Mucosa of stomach (tissue), 1 donor: ENCODE data around the gene TGFBR3L.

ENCODE experiments used
- H3K27me3 ChIP-seq: one replicate; pipeline ENCODE4 v1.7.0; 2013; ENCODE audit warnings: mild to moderate bottlenecking, low read length; ENCODE audit not compliant: control insufficient read depth, insufficient read depth
- H3K36me3 ChIP-seq: one replicate; pipeline ENCODE4 v1.7.0; 2013; ENCODE audit warnings: low read length; ENCODE audit not compliant: control insufficient read depth, insufficient read depth
- H3K4me1 ChIP-seq: one replicate; pipeline ENCODE4 v1.7.0; 2013; ENCODE audit warnings: mild to moderate bottlenecking, low read length; ENCODE audit not compliant: control insufficient read depth, insufficient read depth
- H3K4me3 ChIP-seq: one replicate; pipeline ENCODE4 v1.7.0; 2013; ENCODE audit warnings: low read length
- H3K9ac ChIP-seq: one replicate; pipeline ENCODE4 v1.7.0; 2013; ENCODE audit warnings: mild to moderate bottlenecking, low read length, moderate library complexity
- H3K9me3 ChIP-seq: one replicate; pipeline ENCODE4 v1.7.0; 2013; ENCODE audit warnings: mild to moderate bottlenecking, low read length, moderate library complexity; ENCODE audit not compliant: control insufficient read depth
- donor health status: Pancreatic carcinoma.

Gene TGFBR3L

DNA sequence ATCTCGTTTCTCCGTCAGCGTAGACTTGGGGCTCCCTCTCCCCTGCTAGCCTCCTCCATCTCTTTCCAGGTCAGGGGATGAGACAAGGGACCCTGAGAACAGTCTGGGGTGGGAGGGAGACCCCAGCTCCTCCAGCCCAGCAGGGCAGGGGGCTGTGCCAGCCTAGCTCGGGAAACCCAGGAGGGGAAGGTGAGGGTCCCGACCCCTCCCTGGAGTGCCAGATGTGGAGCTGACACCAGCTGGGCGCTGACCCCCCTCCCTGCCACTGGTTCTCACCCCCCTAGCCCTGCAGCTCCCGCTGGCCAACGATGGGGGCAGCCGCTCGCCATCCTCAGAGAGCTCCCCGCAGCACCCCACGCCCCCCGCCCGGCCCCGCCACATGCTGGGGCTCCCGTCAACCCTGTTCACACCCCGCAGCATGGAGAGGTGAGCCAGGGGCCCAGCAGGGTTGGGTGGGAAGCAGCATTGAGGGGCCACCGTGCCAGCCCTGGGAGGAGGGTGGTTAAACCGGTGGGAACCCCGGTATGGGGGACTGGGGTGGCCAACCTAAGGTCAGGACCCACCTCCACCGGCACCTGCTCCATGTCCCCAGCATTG lies 5.1 kb upstream of the TGFBR3L start:
- Histone ChIP-seq H3K4me3 (no peak overlapping the region), H3K36me3 (no peaks in the 10 kb centered on the region), H3K9me3 (no peaks in the 10 kb centered on the region), H3K27me3 (peaks cover 9% of the 10 kb centered on the region), H3K9ac (no peak overlapping the region), H3K4me1 (peaks cover 9% of the 10 kb centered on the region)

DNA sequence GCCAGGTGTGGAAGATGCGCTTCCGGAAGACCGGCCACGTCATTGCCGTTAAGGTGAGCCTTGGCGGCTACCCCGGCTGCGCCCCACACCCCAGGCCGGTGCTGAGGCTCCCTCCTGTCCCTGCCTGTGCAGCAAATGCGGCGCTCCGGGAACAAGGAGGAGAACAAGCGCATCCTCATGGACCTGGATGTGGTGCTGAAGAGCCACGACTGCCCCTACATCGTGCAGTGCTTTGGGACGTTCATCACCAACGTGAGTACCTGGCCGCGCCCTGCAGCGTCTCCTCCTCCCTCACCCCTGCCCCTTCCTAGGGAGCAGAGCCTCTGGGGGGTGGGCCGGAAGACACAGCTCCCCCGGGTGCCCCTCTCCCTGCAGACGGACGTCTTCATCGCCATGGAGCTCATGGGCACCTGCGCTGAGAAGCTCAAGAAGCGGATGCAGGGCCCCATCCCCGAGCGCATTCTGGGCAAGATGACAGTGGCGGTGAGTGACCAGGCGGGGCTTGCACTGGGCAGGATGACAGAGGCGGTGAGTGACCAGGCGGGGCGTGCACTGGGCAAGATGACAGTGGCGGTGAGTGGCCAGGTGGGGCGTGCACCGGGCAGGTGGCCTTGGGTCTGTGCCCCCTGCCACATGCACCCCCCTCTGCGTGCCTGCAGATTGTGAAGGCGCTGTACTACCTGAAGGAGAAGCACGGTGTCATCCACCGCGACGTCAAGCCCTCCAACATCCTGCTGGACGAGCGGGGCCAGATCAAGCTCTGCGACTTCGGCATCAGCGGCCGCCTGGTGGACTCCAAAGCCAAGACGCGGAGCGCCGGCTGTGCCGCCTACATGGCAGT lies 4.1 kb upstream of the TGFBR3L start:
- no peaks in the 10 kb centered on the region for H3K4me1 ChIP-seq
- H3K4me3 ChIP-seq = no peak overlapping the region
- H3K27me3 ChIP-seq = peaks cover 18% of the 10 kb centered on the region
- H3K36me3 ChIP-seq = no peaks in the 10 kb centered on the region
- H3K9ac ChIP-seq = no peak overlapping the region
- H3K9me3 ChIP-seq = no peaks in the 10 kb centered on the region

DNA sequence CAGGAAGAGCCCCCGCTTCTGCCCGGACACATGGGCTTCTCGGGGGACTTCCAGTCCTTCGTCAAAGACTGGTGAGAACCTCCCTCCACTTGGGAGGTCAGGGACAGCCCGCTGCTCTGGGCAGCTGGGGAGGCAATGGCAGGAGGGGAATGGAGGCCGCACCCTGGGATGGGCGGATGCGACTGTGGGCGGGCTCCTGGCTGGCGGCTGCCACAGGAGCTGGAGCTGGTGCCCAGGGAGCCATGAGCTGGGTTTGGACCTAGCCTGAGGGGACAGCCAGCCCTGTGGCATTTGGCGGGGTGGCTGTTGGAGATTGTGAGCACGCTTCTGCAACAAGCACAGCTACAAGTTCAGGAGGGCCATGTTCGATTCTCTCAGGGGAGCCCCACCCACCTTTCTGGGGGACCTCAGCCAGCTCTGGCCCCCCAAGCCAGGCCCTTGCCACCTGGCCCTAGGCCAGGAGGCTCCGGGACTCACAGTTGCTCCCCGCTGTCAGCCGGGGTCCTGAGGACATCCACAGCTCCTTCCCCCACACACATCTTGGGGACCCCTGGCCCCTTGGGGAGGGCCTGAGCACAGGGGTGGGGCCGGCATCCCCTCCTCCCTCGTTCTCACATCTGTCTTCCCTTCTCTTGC lies 3.0 kb upstream of the TGFBR3L start:
- H3K9ac ChIP-seq = no peak overlapping the region
- H3K27me3 ChIP-seq = peaks cover 29% of the 10 kb centered on the region
- no peak overlapping the region for H3K4me3 ChIP-seq
- H3K4me1 ChIP-seq = no peaks in the 10 kb centered on the region
- no peaks in the 10 kb centered on the region for H3K36me3 ChIP-seq
- no peaks in the 10 kb centered on the region for H3K9me3 ChIP-seq

DNA sequence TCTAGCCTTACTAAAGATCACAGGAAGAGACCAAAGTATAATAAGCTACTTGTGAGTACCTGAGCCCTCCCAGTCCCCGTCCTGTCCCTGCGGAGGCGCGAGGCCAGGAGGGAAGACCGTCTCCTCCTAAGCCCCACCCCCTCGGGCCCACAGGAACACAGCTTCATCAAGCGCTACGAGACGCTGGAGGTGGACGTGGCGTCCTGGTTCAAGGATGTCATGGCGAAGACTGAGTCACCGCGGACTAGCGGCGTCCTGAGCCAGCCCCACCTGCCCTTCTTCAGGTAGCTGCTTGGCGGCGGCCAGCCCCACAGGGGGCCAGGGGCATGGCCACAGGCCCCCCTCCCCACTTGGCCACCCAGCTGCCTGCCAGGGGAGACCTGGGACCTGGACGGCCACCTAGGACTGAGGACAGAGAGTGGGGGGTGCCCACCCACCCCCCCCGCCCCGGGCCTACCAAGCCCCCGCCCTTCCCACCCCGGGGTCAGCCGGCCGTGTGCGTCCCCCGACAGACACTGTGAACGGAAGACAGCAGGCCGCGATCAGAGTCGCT lies 2.4 kb upstream of the TGFBR3L start:
- no peaks in the 10 kb centered on the region for H3K4me1 ChIP-seq
- H3K4me3 ChIP-seq = no peak overlapping the region
- peaks cover 35% of the 10 kb centered on the region for H3K27me3 ChIP-seq
- H3K36me3 ChIP-seq = no peaks in the 10 kb centered on the region
- H3K9me3 ChIP-seq = no peaks in the 10 kb centered on the region
- H3K9ac ChIP-seq = no peak overlapping the region

DNA sequence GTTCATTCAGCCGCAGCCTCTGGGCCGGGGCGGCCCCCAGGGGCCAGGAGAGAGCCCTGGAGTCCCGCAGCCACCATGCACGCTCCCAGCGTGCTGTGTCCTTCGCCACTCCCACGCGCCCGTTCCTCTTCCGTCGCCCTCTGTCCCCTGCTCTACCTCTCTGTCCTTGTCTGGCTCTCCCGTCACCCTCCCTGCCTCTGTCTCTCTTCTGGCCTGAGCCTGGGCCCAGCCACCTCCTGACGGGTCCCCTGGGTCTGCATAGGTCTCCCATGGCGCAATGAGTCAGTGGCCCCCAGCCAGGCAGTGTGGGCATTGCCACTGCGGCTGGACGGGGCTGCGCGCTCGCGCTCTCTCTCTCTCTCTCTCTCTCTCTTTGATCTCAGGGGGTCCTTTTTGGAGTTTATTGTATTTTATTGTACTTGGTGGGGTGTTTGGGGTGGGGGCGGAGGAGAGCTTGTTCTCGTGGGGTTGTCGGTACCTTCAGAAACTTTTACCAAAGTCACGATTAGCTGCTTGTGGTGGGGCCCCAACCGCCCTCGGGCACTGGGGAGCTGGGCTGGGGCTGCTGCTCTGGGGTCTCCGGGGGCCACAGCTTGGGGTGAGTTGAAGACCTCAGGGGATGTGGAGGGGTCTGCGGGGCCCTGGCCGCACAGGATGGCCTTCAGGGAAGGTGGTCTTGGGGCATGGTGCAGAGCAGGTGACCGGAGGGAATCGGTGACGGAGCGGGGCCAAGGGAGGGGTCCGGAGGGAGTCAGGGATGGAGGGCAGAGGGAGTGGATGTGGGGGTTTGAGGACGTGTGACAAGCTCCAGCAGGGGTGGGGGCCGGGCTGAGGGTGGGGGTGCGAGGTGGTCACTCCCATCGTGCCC lies 1.7 kb upstream of the TGFBR3L start:
- no peak overlapping the region for H3K9ac ChIP-seq
- no peaks in the 10 kb centered on the region for H3K36me3 ChIP-seq
- no peaks in the 10 kb centered on the region for H3K9me3 ChIP-seq
- H3K27me3 ChIP-seq = peaks cover 42% of the 10 kb centered on the region
- no peak overlapping the region for H3K4me3 ChIP-seq
- peaks cover 6% of the 10 kb centered on the region for H3K4me1 ChIP-seq

DNA sequence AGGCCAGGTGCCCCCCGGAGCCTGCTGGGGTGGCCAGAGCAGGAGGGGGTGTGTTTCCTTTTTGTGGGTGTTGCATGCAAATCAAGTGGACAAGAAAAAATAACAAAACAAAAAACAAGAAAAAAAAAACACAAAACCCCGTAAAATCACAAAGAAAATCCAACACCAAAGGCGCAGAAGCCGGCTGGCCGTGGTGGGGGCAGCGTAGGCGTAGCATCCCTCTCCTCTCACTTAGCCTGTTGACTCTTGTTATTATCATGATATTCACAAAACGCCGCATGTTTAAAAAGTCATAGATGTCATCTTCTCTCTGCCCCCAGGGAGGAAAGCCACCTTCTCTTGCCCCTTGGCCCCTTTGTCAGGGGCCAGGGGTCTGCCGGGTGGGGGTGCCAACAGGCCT lies 978 bp upstream of the TGFBR3L start:
- Histone ChIP-seq H3K4me3 (no peak overlapping the region), H3K4me1 (peaks cover 9% of the 10 kb centered on the region), H3K9me3 (no peaks in the 10 kb centered on the region), H3K9ac (no peak overlapping the region), H3K36me3 (no peaks in the 10 kb centered on the region), H3K27me3 (peaks cover 50% of the 10 kb centered on the region)

DNA sequence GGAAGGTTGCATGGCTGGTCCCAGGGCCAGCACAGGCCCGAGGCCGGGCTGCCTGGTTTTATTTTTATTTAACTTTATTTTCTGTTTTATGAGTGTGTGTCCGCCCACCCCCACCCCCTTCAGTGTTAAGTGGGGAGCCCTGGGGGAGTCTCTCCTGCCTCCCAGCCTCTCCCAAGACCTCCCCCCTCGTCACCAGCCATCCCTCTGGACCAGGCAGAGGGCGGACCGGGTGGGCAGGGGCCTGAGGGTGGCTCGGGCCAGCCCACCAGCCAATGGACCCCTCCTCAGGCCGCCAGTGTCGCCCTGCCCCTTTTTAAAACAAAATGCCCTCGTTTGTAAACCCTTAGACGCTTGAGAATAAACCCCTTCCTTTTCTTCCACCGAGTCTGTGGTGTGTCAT lies 531 bp upstream of the TGFBR3L start:
- Histone ChIP-seq H3K4me1 (peaks cover 9% of the 10 kb centered on the region), H3K9me3 (no peaks in the 10 kb centered on the region), H3K27me3 (peaks cover 54% of the 10 kb centered on the region), H3K9ac (no peak overlapping the region), H3K4me3 (no peak overlapping the region), H3K36me3 (no peaks in the 10 kb centered on the region)

DNA sequence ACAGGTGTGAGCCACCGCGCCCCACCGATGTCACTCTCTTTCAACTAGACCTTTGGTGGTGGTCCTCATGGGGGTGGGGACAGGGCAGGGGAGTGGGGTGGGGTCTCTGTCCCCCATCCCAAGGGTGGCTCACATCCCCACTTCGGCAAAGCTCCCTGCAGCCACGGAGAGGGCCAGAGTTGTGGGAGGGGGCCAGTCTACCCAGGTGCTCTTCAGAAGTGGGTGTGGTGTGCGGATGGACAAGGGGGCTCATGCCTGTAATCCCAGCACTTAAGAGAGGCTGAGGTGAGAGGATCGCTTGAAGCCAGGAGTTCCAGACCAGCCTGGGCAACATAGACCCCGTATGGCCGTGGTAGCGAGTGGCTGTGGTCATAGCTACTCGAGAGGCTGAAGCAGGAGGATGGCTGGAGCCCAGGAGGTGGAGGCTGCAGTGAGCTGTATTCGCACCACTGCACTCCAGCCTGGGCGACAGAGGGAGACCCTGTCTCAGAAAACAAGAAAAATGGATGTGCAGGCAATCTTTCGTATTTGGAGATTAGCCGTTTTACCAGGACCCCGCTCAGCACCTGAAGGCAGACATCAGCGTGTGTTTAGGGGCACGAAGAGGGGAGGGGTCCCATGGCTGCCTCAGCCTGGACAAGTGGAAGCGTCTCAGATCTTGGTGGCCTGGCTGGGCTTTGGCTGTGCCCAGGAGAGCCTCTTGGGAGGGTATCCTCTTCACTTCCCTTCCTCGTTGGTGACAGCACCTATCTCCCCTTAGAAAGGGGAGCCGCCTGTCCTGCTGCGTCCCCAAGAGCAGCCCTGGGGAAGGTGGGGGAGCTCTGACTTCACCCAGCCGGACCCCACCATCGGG lies 846 bp downstream of the TGFBR3L start:
- no peaks in the 10 kb centered on the region for H3K36me3 ChIP-seq
- H3K9me3 ChIP-seq = no peaks in the 10 kb centered on the region
- H3K27me3 ChIP-seq = peaks cover 60% of the 10 kb centered on the region
- H3K4me3 ChIP-seq = no peak overlapping the region
- H3K4me1 ChIP-seq = peaks cover 18% of the 10 kb centered on the region
- no peak overlapping the region for H3K9ac ChIP-seq

DNA sequence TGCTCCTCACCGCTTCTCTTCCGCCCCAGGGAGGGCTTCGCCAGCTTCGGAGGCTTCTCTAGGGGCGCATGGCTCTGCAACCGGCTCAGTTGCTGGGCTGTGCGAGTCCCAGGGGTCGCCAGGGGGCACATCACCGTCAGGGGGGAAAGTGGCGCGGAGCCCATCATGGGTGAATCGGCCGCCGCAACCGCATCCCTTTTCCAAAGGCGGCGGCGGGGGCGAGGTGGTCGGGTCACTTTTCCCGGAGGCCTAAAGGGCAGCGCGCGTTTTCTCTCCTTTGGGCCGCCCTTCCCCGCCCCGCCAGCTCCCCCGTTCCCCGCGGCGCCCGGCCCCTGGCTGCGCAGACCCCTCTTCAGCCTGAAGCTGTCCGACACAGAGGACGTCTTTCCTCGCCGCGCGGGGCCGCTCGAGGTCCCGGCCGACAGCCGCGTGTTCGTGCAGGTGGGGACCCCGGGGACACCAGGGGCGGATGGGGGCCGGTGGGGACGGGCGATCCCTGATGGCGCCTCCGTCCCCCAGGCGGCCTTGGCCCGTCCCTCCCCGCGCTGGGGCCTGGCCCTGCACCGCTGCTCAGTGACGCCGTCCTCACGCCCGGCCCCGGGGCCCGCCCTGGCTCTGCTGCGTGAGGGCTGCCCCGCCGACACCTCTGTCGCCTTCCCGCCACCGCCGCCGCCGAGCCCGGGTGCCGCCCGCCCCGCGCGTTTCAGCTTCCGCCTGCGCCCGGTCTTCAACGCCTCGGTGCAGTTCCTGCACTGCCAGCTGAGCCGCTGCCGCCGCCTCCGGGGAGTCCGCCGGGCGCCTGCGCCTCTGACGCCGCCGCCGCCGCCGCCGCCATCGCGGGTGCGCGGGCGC lies 1.7 kb downstream of the TGFBR3L start:
- Histone ChIP-seq H3K27me3 (peaks cover 60% of the 10 kb centered on the region), H3K9me3 (no peaks in the 10 kb centered on the region), H3K9ac (no peak overlapping the region), H3K4me3 (no peak overlapping the region), H3K4me1 (peaks cover 22% of the 10 kb centered on the region), H3K36me3 (no peaks in the 10 kb centered on the region)

DNA sequence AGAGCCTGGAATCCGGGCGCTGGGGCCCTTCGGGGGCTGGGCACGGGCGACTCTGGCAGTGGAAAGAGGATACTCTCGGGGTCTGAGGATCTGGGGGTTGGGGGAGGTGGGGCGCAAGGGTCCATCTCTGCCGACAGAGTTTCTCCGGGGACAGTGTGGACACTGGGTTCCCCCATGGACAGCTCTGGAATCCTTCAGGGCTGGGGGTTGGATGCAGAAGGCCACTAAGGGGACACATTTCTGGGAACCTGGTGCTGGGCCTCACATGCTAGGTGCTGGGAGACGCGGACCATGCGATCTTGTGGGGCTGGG lies 2.3 kb downstream of the TGFBR3L start:
- Histone ChIP-seq H3K27me3 (peaks cover 60% of the 10 kb centered on the region), H3K4me3 (no peak overlapping the region), H3K36me3 (no peaks in the 10 kb centered on the region), H3K9ac (no peak overlapping the region), H3K9me3 (no peaks in the 10 kb centered on the region), H3K4me1 (peaks cover 28% of the 10 kb centered on the region)
